HepG2 (cell line): Measurements from ENCODE around the gene CD4. TPM values are rescaled to one million over a fixed set of nuclear protein-coding genes. Genes with fewer than 3 reads are reported as not detected.

Source experiments
- ATAC-seq: fragments of 200-7000 bp; cut with Tn5 transposase; 3 replicates; pipeline ENCODE4 v1.9.1; 2020; ENCODE audit warnings: mild to moderate bottlenecking, moderate library complexity
- BruUV-seq: library from RNA; stranded (reverse); fragments of 400-500 nt; replicated peaks from 2 replicates; lab custom pipeline; 2021; lab: Mats Ljungman, UMichigan
- CTCF ChIA-PET: fragments of 300-600 bp; formaldehyde crosslinking; extraction: SDS; loops from one replicate; lab custom pipeline; 2021; ENCODE audit warnings: low total read pairs, inconsistent platforms, low intra/inter-chr PET ratio; lab: Yijun Ruan, JAX
- POLR2A ChIA-PET: fragments of 350-600 bp; sonication (Branson Sonifier 250); formaldehyde crosslinking; loops from one replicate; lab custom pipeline; 2020; ENCODE audit warnings: antibody characterized with exemption, inconsistent platforms; lab: Yijun Ruan, JAX
- DNase-seq: peaks from one replicate; pipeline ENCODE4 v3.0.0-alpha.2; 2015; ENCODE audit warnings: low spot score
- FAIRE-seq: peaks from 3 replicates; lab custom pipeline; 2011; peaks lifted over from hg19 to GRCh38; lab: Jason Lieb, UNC
- H2AFZ ChIP-seq: one replicate; pipeline ENCODE4 v1.6.1; 2011; ENCODE audit warnings: low read length, inconsistent platforms
- H3K27ac ChIP-seq: fragments of 300-600 bp; 3 replicates; pipeline ENCODE4 v1.8.0; 2011; ENCODE audit warnings: mixed run types, mild to moderate bottlenecking, mixed read lengths, low read length, inconsistent platforms; ENCODE audit not compliant: insufficient read depth; ENCODE audit errors: extremely low read length
- H3K27me3 ChIP-seq, 2 experiments: fragments of 200-600 bp in 1 of 2; 2 replicates in 1 of 2; 3 replicates in 1 of 2; pipeline versions ENCODE4 v1.6.0 to v1.8.0; 2011; ENCODE audit warnings: low read length in 2 of 2, mild to moderate bottlenecking in 2 of 2, moderate library complexity in 2 of 2, inconsistent platforms in 1 of 2; ENCODE audit not compliant: insufficient read depth in 2 of 2, control insufficient read depth in 1 of 2
- H3K36me3 ChIP-seq, 2 experiments: fragments of 200-600 bp in 1 of 2; replicated peaks in 1 of 2; 2 replicates in 1 of 2; 3 replicates in 1 of 2; pipeline versions ENCODE4 v1.5.1 to v1.8.0; 2011; ENCODE audit warnings: low read length in 2 of 2, inconsistent platforms in 1 of 2; ENCODE audit not compliant: insufficient read depth in 2 of 2, control insufficient read depth in 1 of 2
- H3K4me1 ChIP-seq: 2 replicates; pipeline ENCODE4 v1.5.1; 2012; ENCODE audit warnings: low read length, inconsistent platforms; ENCODE audit not compliant: insufficient read depth
- H3K4me2 ChIP-seq: 2 replicates; pipeline ENCODE4 v1.6.0; 2011; ENCODE audit warnings: low read depth, low read length, inconsistent platforms
- H3K4me3 ChIP-seq, 3 experiments: fragments of 200-600 bp in 1 of 3; sonication (generic), shearing (Covaris generic) in 1 of 3; replicated peaks in 1 of 3; 2 replicates each; pipeline ENCODE4 v1.5.1; 2011 to 2016; ENCODE audit warnings: low read length in 3 of 3, inconsistent platforms in 2 of 3, low read depth in 2 of 3, mild to moderate bottlenecking in 2 of 3, control low read depth in 1 of 3, mixed read lengths in 1 of 3; ENCODE audit not compliant: insufficient read depth in 1 of 3
- H3K79me2 ChIP-seq: one replicate; pipeline ENCODE4 v1.6.1; 2011; ENCODE audit warnings: low read length, inconsistent platforms; ENCODE audit not compliant: insufficient read depth
- H3K9ac ChIP-seq: 2 replicates; pipeline ENCODE4 v1.6.0; 2011; ENCODE audit warnings: mild to moderate bottlenecking, low read depth, low read length, inconsistent platforms; ENCODE audit not compliant: insufficient read depth
- H3K9me3 ChIP-seq: 2 replicates; pipeline ENCODE4 v1.5.1; 2012; ENCODE audit warnings: mild to moderate bottlenecking, low read length
- H4K20me1 ChIP-seq: 2 replicates; pipeline ENCODE4 v1.6.0; 2011; ENCODE audit warnings: inconsistent platforms, mild to moderate bottlenecking, low read length, moderate library complexity; ENCODE audit not compliant: insufficient read depth
- HMGXB4 ChIP-seq, 2 experiments: sonication (generic) in 1 of 2; formaldehyde crosslinking in 1 of 2; IDR thresholded peaks; 2 replicates each; pipeline versions ENCODE4 v1.4.0 to v1.6.1; 2018 to 2020; ENCODE audit warnings: missing genetic modification reagents in 2 of 2, borderline replicate concordance in 1 of 2, low read depth in 1 of 2, mild to moderate bottlenecking in 1 of 2, missing biosample characterization in 1 of 2
- RCOR2 ChIP-seq: IDR thresholded peaks from 2 replicates; pipeline ENCODE4 v1.6.1; 2016; ENCODE audit warnings: missing biosample characterization, missing genetic modification reagents
- ZNF280B ChIP-seq: sonication (generic); formaldehyde crosslinking; IDR thresholded peaks from 2 replicates; pipeline ENCODE4 v1.5.0; 2020; ENCODE audit warnings: missing genetic modification reagents, mild to moderate bottlenecking, borderline replicate concordance
- WGBS: methylation state at CpG from one replicate; pipeline ENCODE4 v1.1.6; 2017; ENCODE audit warnings: low lambda C conversion rate; 5-methylcytosine and 5-hydroxymethylcytosine counted together
- in situ Hi-C: cut with HindIII; loops from 2 replicates; pipeline ENCODE4 v1.10.0; 2017; ENCODE audit warnings: low pct_unique_long_range_greater_than_20kb; ENCODE audit not compliant: extremely low pct_ligation_motif_present
- intact Hi-C: fragments of 100-400 bp; cut with micrococcal nuclease; formaldehyde crosslinking; loops from one replicate; pipeline ENCODE4 v1.10.0; 2022; ENCODE audit not compliant: unreplicated experiment
- polyA plus RNA-seq, 8 experiments: library from polyadenylated mRNA; depleted of rRNA in 3 of 8; stranded (reverse) in 7 of 8; unstranded in 1 of 8; fragments of >200 nt; fragmentation: Illumina TruSeq in 4 of 8; extraction: Trizol in 4 of 8; gene quantifications; 2 replicates each; pipeline versions ENCODE4 v1.2.1 to v1.2.3, GENCODE V29; 2011 to 2016; ENCODE audit warnings: low read depth in 4 of 8, missing spikeins in 1 of 8, mixed read lengths in 1 of 8; ENCODE audit not compliant: insufficient read depth in 1 of 8
- total RNA-seq, 5 experiments: library from RNA; depleted of rRNA; stranded (reverse); fragments of >200 nt; fragmentation: Illumina TruSeq; extraction: Trizol; gene quantifications; 2 replicates each; pipeline ENCODE4 v1.2.3, GENCODE V29; 2016; ENCODE audit warnings: low read depth in 1 of 5

CD4 gene
- total and polyA plus RNA-seq, 2 of the 13 experiments (the other 11 are each of a cell fraction or from before 2014, with no cell fraction given): 0.07 to 0.95 TPM

DNA sequence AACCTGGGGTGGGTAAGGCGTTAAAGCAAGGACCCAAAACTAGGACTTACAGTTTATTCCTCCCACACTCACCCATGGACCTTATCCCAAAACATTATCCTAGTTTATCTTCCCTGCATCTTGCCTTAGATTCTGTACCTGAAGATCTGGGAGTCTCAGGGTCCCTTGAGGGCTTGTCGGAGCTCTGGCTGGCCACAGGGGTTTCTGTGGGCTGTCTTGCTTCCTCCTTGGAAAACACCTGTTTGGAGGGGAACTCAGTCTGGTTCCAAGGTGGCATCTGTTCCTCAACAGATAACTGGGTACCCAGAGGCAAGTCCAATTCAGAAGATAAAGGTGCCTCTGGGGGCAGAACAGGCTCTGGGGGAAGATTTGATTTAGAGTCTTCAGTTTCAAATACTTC, 60.1 kb downstream of the CD4 start:
- H3K4me3 ChIP-seq: no peak overlapping the region
- in situ Hi-C loops (no loop called here), intact Hi-C loops (no loop called here)
- ChIA-PET CTCF (no interaction called here), POLR2A (no interaction called here)
- FAIRE-seq (no peak), ATAC-seq (no peak), DNase-seq (no peak)
- no peak overlapping the region for H2AFZ ChIP-seq
- H3K27ac ChIP-seq: no peak overlapping the region
- H3K27me3 ChIP-seq: no peaks in the 10 kb centered on the region
- H3K9me3 ChIP-seq: no peaks in the 10 kb centered on the region
- peak overlapping the region; percentile 92; the same call in 1 of the 2 replicates for H3K4me2 ChIP-seq
- no peak for TF ChIP-seq RCOR2 (CRISPR knock-in tag)
- TF ChIP-seq ZNF280B (CRISPR knock-in tag): no peak
- no peak for TF ChIP-seq HMGXB4 (CRISPR knock-in tag; IDR thresholded peaks at IDR 0.05; ENCODE audit: borderline replicate concordance in 1 of 2, low read depth in 1 of 2)
- no TSS peak for BruUV-seq
- H3K36me3 ChIP-seq: peaks cover 10 to 38% of the 10 kb centered on the region in 2 experiments
- WGBS: 95% methylated on average over 2 of the region's 2 CpGs
- H4K20me1 ChIP-seq: no peaks in the 10 kb centered on the region; the same call in 1 of the 2 replicates
- H3K4me1 ChIP-seq: peaks cover 31% of the 10 kb centered on the region
- H3K9ac ChIP-seq: no peak overlapping the region
- H3K79me2 ChIP-seq: peaks cover 32% of the 10 kb centered on the region
